ENCODE results near the gene OR2T5.
"Not testable (repeated sequence)": the region's sequence is repeated elsewhere in the genome, so short reads cannot be mapped to it uniquely, and the experiment has no call there.

- TF ChIP-seq, protein P1, sequence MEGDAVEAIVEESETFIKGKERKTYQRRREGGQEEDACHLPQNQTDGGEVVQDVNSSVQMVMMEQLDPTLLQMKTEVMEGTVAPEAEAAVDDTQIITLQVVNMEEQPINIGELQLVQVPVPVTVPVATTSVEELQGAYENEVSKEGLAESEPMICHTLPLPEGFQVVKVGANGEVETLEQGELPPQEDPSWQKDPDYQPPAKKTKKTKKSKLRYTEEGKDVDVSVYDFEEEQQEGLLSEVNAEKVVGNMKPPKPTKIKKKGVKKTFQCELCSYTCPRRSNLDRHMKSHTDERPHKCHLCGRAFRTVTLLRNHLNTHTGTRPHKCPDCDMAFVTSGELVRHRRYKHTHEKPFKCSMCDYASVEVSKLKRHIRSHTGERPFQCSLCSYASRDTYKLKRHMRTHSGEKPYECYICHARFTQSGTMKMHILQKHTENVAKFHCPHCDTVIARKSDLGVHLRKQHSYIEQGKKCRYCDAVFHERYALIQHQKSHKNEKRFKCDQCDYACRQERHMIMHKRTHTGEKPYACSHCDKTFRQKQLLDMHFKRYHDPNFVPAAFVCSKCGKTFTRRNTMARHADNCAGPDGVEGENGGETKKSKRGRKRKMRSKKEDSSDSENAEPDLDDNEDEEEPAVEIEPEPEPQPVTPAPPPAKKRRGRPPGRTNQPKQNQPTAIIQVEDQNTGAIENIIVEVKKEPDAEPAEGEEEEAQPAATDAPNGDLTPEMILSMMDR (IDR thresholded peaks at IDR 0.05), result not testable (repeated sequence)
- not testable (repeated sequence) for TF ChIP-seq EZH2, EZH2phosphoT487 (IDR thresholded peaks at IDR 0.05)
These were observed 43.8 kb upstream of the OR2T5 start for GRCh38 chr1:248444603-248445002.
